H1 (cell line): Measurements from ENCODE around the gene ASPN.

Experiments
- ASH2L ChIP-seq: fragments of 200-600, 300-600 bp; sonication (generic); IDR thresholded peaks from one replicate; pipeline ENCODE4 v1.7.1; 2017; ENCODE audit warnings: low read length
- BACH1 ChIP-seq: IDR thresholded peaks from 2 replicates; pipeline ENCODE4 v1.6.1; 2012; ENCODE audit warnings: low read length, improper control_type of control experiment
- BCL11A ChIP-seq, 2 experiments: IDR thresholded peaks; one replicate each; pipeline ENCODE4 v1.6.1; 2011; ENCODE audit warnings: low read depth in 2 of 2, low read length in 2 of 2, mild to moderate bottlenecking in 2 of 2
- CTCF ChIP-seq, 3 experiments: IDR thresholded peaks; 1 replicate in 2 of 3; 2 replicates in 1 of 3; pipeline versions ENCODE4 v1.5.1 to v1.6.1; 2011; ENCODE audit warnings: low read length in 3 of 3, mild to moderate bottlenecking in 3 of 3, inconsistent platforms in 2 of 3, low read depth in 1 of 3, moderate library complexity in 1 of 3; ENCODE audit not compliant: insufficient read depth in 1 of 3; ENCODE audit errors: control extremely low read depth in 1 of 3
- RAD21 ChIP-seq, 2 experiments: IDR thresholded peaks in 1 of 2; conservative IDR thresholded peaks in 1 of 2; 2 replicates each; pipeline ENCODE4 v1.6.1; 2011; ENCODE audit warnings: low read depth in 2 of 2, low read length in 2 of 2, improper control_type of control experiment in 1 of 2, inconsistent platforms in 1 of 2, mild to moderate bottlenecking in 1 of 2, moderate library complexity in 1 of 2
- SIN3A ChIP-seq, 2 experiments: IDR thresholded peaks in 1 of 2; conservative IDR thresholded peaks in 1 of 2; 2 replicates each; pipeline ENCODE4 v1.6.1; 2011 to 2012; ENCODE audit warnings: low read length in 2 of 2, improper control_type of control experiment in 1 of 2, low read depth in 1 of 2, mild to moderate bottlenecking in 1 of 2
- SP1 ChIP-seq: IDR thresholded peaks from 2 replicates; pipeline ENCODE4 v1.6.1; 2011; ENCODE audit warnings: low read depth, low read length
- SUZ12 ChIP-seq: fragments of 200-600 bp; sonication (generic); IDR thresholded peaks from 2 replicates; pipeline ENCODE4 v1.6.1; 2012; ENCODE audit warnings: mild to moderate bottlenecking, inconsistent platforms, low read length, moderate library complexity, mixed read lengths
- ZNF274 ChIP-seq: IDR thresholded peaks from 2 replicates; pipeline ENCODE4 v1.7.0; 2012; ENCODE audit warnings: low read length, borderline replicate concordance; ENCODE audit errors: extremely low read depth

- TF ChIP-seq CTCF (IDR thresholded peaks at IDR 0.05; ENCODE audit: control extremely low read depth in 1 of 3, insufficient read depth in 1 of 3, low read depth in 1 of 3, low read length in 3 of 3) (no peak), SP1 (no peak), BACH1 (no peak), ASH2L (no peak), ZNF274 (no peak), RAD21 (IDR thresholded peaks at IDR 0.05 in 1 of 2, conservative IDR thresholded peaks at IDR 0.05 in 1 of 2; ENCODE audit: low read depth in 2 of 2, low read length in 2 of 2) (no peak), SIN3A (conservative IDR thresholded peaks at IDR 0.05 in 1 of 2, IDR thresholded peaks at IDR 0.05 in 1 of 2; ENCODE audit: low read depth in 1 of 2, low read length in 2 of 2) (no peak), SUZ12 (no peak), BCL11A (IDR thresholded peaks at IDR 0.05; ENCODE audit: low read depth in 2 of 2, low read length in 2 of 2) (no peak)
These were observed 25.9 kb upstream of the ASPN start for GRCh38 chr9:92508018-92508820.
